Amniotic stem cell (primary cell): ENCODE results near the gene PKDCC.
A peak's percentile ranks its signal among the peaks of the same experiment; 100 is the strongest.

Source experiments
- DNase-seq: peaks from one replicate; lab custom pipeline; 2025; lab: John Stamatoyannopoulos, UW

The PKDCC gene

GRCh38 chr2:42089340-42089925, 41.6 kb downstream of the PKDCC start:
- no peak for DNase-seq

- DNase-seq, result no peak
Observed at GRCh38 chr2:42090216-42090615, 42.4 kb downstream of the PKDCC start.

- DNase-seq, result no peak
Observed at GRCh38 chr2:42091671-42092070, 43.9 kb downstream of the PKDCC start.

GRCh38 chr2:42092084-42092996, 44.5 kb downstream of the PKDCC start:
- no peak for DNase-seq

- no peak for DNase-seq
Observed at GRCh38 chr2:42094114-42094513, 46.3 kb downstream of the PKDCC start.

- peak; percentile 52 for DNase-seq
Observed at GRCh38 chr2:42095923-42096408, 48.1 kb downstream of the PKDCC start.

- DNase-seq, result no peak
Observed at GRCh38 chr2:42096869-42097591, 49.2 kb downstream of the PKDCC start.

- DNase-seq, result no peak
Observed at GRCh38 chr2:42098571-42099437, 51.0 kb downstream of the PKDCC start.

GRCh38 chr2:42099438-42100173, 51.8 kb downstream of the PKDCC start:
- DNase-seq, result no peak

- DNase-seq, result no peak
Observed at GRCh38 chr2:42100683-42101205, 52.9 kb downstream of the PKDCC start.

- DNase-seq, result no peak
Observed at GRCh38 chr2:42101206-42102023, 53.6 kb downstream of the PKDCC start.

GRCh38 chr2:42102024-42102590, 54.3 kb downstream of the PKDCC start:
- DNase-seq, result no peak

- no peak for DNase-seq
Observed at GRCh38 chr2:42102591-42103450, 55.0 kb downstream of the PKDCC start.

- no peak for DNase-seq
Observed at GRCh38 chr2:42103829-42104228, 56.0 kb downstream of the PKDCC start.

GRCh38 chr2:42104621-42105020, 56.8 kb downstream of the PKDCC start:
- DNase-seq, result no peak

- no peak for DNase-seq
Observed at GRCh38 chr2:42105330-42106256, 57.8 kb downstream of the PKDCC start.

GRCh38 chr2:42106257-42106816, 58.5 kb downstream of the PKDCC start:
- no peak for DNase-seq
